HG03135 (cell line): ENCODE measurements around the gene FLNB.
A peak's percentile ranks its signal among the peaks of the same experiment; 100 is the strongest.

Source experiments
- ATAC-seq: cut with Tn5 transposase; IDR thresholded peaks from one replicate; pipeline ENCODE4 v1.9.1; 2021; ENCODE audit warnings: mild to moderate bottlenecking, moderate library complexity; ENCODE audit not compliant: unreplicated experiment

Gene FLNB

DNA sequence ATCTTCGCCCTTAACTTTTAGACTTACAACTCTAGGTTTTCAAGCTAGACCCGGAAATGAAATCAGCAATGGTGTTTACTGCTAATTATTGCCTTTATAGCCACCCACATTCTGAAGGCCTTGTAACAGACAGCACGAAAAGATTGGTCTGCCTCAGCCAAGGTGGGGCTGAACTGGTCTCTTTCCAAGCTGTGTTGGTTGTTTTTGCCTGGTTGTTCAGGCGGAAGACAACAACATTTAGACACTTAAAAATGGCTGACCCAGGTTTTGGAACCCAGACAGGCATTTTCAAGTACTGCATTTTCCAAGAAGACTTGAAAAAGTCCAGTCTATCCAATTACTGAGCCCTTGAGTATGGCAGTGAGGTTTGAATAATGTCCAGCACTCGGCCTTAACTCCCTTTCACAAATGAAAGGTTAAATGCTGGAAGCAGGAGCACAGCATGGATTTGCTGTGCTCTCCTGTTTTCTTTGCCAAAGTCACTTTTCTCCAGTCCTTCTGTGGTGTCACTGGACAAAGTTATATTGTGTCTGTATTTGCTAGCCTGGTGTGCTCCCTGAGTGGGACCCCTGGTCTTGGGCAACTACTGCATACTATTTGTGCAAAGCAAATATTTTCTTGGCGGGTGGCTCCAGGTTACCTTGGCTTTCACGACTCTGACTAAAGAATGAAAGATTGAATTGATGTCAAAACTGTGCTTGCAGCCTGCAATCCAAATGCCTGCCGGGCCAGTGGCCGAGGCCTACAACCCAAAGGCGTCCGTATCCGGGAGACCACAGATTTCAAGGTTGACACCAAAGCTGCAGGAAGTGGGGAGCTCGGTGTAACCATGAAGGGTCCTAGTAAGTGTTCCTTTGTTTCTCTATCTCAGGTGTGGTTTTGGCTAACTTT lies 93.5 kb downstream of the FLNB start:
- no peak for ATAC-seq

DNA sequence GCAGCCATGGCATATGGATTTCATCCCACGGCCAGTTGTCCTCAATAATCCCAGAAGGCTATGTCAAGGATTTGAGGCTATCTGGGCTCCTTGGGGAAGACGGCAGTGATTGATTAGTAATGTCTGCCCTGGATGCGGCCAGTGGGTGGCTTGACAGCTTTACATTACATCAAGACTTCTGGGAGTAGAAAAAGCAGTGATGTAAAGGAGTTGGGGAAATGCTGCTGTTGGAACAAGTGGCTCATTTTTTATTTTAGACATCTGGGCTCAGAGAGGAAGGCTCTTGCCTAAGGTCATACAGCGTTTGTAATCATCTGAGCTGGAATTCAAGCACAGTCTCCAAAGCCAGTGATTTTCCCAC lies 94.1 kb downstream of the FLNB start:
- ATAC-seq, result no peak

DNA sequence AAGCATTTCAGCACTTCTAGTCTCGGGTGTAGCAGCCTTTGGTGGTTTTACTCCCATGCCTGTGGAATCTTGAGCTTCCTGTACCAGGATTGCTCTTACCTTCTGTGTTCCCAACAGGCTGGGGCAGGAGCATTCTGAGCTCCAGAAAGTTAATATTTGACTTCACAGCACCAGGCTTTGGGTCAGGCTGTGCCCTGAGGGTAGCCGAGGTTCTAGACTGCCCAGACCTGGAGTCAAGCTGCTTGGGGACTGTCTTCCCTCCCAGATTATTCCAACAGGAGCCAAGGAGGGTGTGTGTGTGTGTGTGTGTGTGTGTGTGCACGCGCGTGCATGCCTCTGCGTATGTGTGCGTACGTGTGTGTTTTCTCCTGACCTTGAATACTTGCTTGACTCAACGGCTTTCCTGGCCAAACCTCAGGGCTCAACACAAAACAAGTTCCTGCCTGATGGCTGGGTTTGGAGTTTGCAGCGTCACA lies 94.8 kb downstream of the FLNB start:
- no peak for ATAC-seq

DNA sequence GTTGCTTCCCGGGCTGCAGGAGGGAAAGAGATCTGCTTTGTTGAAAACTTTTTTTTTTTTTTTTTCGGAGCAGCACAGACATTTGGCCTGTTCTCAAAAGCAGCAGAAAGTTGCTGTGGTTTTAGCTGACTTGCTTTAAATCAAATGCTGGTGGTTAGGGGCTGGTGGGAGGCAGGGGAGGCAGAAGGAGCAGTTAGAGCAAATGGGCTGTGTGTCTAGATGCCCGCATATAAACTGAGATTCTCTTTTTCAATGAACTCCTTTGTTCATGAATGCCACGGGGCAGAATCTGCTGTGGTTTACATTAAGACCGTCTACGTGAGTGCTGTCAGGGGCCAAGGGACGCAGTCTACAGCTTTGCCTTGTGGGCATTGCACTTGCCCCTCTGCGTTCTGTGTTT lies 95.9 kb downstream of the FLNB start:
- ATAC-seq, result no peak

- no peak for ATAC-seq
Measured at GRCh38 chr3:58104712-58105111, 96.5 kb downstream of the FLNB start.

- ATAC-seq, result no peak
Measured at GRCh38 chr3:58105196-58105595, 97.0 kb downstream of the FLNB start.

GRCh38 chr3:58106061-58106460 lies 97.8 kb downstream of the FLNB start:
- ATAC-seq, result no peak

GRCh38 chr3:58106640-58107039 lies 98.4 kb downstream of the FLNB start:
- no peak for ATAC-seq

DNA sequence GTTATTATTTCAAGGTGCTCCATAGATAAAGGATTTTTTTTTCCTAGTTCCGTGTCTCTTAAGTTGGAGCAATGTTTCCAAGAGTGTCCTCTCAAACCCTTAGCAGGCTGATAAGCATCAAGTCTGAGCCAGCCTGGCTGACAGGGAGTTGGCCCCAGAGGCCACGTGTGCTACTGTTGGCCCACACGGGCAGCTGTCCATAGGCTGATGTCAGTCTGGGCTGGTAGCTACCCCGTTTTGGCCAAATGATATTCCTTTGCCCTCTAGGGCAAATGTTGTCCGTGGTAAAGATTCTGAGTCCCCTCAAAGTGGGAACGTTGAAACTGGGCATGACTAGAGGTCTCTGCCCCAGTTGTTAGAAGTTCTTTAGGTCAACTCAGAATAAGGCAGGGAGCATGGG lies 99.4 kb downstream of the FLNB start:
- ATAC-seq, result no peak

- ATAC-seq, result no peak
Measured at GRCh38 chr3:58109752-58110151, 101.5 kb downstream of the FLNB start.

- ATAC-seq, result peak; percentile 42
Measured at GRCh38 chr3:58111513-58112184, 103.4 kb downstream of the FLNB start.

DNA sequence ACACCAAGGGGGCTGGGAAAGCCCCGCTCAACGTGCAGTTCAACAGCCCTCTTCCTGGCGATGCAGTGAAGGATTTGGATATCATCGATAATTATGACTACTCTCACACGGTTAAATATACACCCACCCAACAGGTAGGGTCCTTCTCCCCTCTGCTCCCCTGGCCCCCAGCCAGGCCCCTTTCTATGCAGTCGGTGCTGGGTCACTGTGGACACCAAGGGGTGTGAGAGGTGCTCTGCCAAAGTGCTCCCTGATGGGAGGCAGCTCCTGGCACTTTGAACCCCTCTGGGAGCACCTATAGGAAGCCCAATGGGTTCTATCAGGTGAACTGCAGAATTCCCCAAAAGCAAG lies 103.9 kb downstream of the FLNB start:
- ATAC-seq, result no peak

DNA sequence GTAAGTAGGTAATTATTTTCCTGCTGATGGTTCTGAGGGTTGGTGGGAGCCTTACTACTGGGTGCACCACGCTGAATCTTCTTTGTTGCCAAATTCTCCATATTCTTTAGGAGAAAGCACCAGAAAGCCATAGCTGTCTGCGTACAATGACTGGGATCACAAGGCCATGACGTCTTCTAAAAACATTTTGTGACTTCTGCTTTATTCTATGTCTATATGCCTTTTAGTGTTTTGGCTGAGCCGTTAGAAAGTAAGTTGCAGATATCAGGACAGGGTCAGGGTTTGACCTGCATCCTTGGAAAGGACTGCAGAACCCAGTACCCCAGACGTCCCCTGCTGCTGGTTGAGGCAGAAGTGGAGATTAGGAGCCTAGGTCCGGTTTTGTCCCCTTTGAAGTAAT lies 107.0 kb downstream of the FLNB start:
- ATAC-seq, result no peak

GRCh38 chr3:58116161-58116955 lies 108.1 kb downstream of the FLNB start:
- peak; percentile 65 for ATAC-seq

GRCh38 chr3:58116985-58117384 lies 108.8 kb downstream of the FLNB start:
- ATAC-seq, result no peak

GRCh38 chr3:58117561-58118181 lies 109.4 kb downstream of the FLNB start:
- no peak for ATAC-seq

- ATAC-seq, result no peak
Measured at GRCh38 chr3:58119186-58119585, 111.0 kb downstream of the FLNB start.

DNA sequence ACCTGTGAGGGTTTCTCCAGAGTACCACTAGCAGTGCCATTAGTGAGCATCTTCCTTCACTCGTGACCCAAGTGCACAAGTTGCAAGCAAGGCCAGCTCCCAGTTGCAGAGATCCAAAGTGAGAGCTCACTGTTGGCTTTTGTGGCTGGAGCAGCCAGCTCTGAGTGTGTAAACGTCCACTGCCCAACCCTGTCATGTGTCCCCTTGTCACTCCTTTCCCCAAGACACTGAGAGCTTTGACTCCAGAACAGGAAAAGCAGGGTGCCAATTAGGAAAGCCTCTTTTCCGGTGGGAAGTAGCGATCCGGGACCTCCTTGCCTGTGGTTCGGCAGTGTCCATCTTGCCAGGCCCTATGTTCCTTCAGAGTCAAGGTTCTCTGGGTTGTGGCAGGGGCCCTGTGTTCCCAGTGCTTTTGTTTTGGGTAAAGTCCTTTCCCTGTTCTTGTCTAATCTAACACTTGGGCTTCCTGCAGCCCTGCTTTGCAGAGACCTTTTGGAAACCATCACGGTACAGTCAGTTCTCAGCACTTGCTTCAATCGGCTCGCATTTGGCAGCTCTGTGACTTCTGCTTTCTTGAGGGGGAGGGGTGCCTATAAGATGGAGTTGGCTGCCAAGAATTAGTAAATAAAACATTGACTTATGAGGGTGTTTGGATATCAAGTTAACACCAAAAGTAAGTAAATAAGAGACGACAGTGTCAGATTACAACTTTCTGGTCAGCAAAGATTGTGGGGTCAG lies 112.0 kb downstream of the FLNB start:
- no peak for ATAC-seq

GRCh38 chr3:58121183-58121582 lies 113.0 kb downstream of the FLNB start:
- no peak for ATAC-seq

DNA sequence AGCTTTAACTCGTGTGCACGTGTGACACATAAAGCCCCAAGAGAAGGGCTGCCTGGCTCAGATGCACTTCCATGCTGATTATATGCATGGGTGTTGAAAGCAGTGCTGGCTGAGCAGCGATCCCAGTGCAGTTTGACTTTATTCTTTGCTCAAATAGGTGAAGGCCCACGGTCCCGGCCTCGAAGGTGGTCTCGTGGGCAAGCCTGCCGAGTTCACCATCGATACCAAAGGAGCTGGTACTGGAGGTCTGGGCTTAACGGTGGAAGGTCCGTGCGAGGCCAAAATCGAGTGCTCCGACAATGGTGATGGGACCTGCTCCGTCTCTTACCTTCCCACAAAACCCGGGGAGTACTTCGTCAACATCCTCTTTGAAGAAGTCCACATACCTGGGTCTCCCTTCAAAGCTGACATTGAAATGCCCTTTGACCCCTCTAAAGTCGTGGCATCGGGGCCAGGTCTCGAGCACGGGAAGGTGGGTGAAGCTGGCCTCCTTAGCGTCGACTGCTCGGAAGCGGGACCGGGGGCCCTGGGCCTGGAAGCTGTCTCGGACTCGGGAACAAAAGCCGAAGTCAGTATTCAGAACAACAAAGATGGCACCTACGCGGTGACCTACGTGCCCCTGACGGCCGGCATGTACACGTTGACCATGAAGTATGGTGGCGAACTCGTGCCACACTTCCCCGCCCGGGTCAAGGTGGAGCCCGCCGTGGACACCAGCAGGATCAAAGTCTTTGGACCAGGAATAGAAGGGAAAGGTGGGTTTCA lies 114.9 kb downstream of the FLNB start:
- ATAC-seq, result no peak
